GM12878 (cell line): ENCODE measurements around the gene CENPH. TPM values are rescaled to one million over a fixed set of nuclear protein-coding genes. Genes with fewer than 3 reads are reported as not detected.
"Not testable (repeated sequence)": the region's sequence is repeated elsewhere in the genome, so short reads cannot be mapped to it uniquely, and the experiment has no call there.

Experiments used
- ATAC-seq: fragments of 200-7000 bp; cut with Tn5 transposase; 3 replicates; pipeline ENCODE4 v1.9.1; 2020; ENCODE audit warnings: mild to moderate bottlenecking, moderate library complexity
- BruUV-seq: library from RNA; stranded (reverse); fragments of 400-500 nt; replicated peaks from 2 replicates; lab custom pipeline; 2021; lab: Mats Ljungman, UMichigan
- CTCF ChIA-PET: fragments of 300-600 bp; sonication (Branson Sonifier 250); formaldehyde crosslinking; extraction: SDS; loops from one replicate; lab custom pipeline; 2021; ENCODE audit warnings: inconsistent platforms; lab: Yijun Ruan, JAX
- POLR2A ChIA-PET: fragments of 350-600 bp; formaldehyde crosslinking; extraction: SDS; loops from one replicate; lab custom pipeline; 2021; ENCODE audit warnings: inconsistent platforms; lab: Charles Lee
- RAD21 ChIA-PET: fragments of 300-600 bp; sonication (Branson Sonifier 250); formaldehyde crosslinking; loops from one replicate; lab custom pipeline; 2023; ENCODE audit warnings: antibody characterized with exemption; ENCODE audit not compliant: unreplicated experiment; lab: Charles Lee
- SMC1A ChIA-PET: fragments of 300-600 bp; sonication (Branson Sonifier 250); formaldehyde crosslinking; loops from one replicate; lab custom pipeline; 2023; ENCODE audit not compliant: unreplicated experiment, uncharacterized antibody; lab: Charles Lee
- DNase-seq: peaks from one replicate; pipeline ENCODE4 v3.0.0-alpha.2; 2011; ENCODE audit warnings: low read depth, low spot score
- FAIRE-seq: peaks from 3 replicates; lab custom pipeline; 2011; peaks lifted over from hg19 to GRCh38; lab: Jason Lieb, UNC
- H2AFZ ChIP-seq: 2 replicates; pipeline ENCODE4 v1.6.0; 2011; ENCODE audit warnings: low read depth, low read length, control low read depth; ENCODE audit not compliant: control insufficient read depth
- H3K27ac ChIP-seq: 2 replicates; pipeline ENCODE4 v1.5.1; 2011; ENCODE audit warnings: control low read depth; ENCODE audit not compliant: control insufficient read depth, insufficient read depth
- H3K27me3 ChIP-seq, 2 experiments: replicated peaks in 1 of 2; 2 replicates each; pipeline versions ENCODE4 v1.6.0 to v1.6.1; 2011; ENCODE audit warnings: low read length in 1 of 2; ENCODE audit not compliant: control insufficient read depth in 2 of 2, insufficient read depth in 2 of 2
- H3K36me3 ChIP-seq, 2 experiments: 2 replicates each; pipeline ENCODE4 v1.5.1; 2011; ENCODE audit warnings: low read length in 1 of 2; ENCODE audit not compliant: control insufficient read depth in 2 of 2, insufficient read depth in 2 of 2
- H3K4me1 ChIP-seq: 2 replicates; pipeline ENCODE4 v1.6.1; 2011; ENCODE audit warnings: mild to moderate bottlenecking, low read length, moderate library complexity, mixed read lengths; ENCODE audit not compliant: control insufficient read depth, insufficient read depth
- H3K4me2 ChIP-seq: 2 replicates; pipeline ENCODE4 v1.6.0; 2011; ENCODE audit warnings: control low read depth; ENCODE audit not compliant: control insufficient read depth, insufficient read depth
- H3K4me3 ChIP-seq: fragments of 200-600 bp; sonication (generic); 2 replicates; pipeline ENCODE4 v1.5.1; 2016
- H3K79me2 ChIP-seq: 2 replicates; pipeline ENCODE4 v1.6.0; 2011; ENCODE audit warnings: low read length; ENCODE audit not compliant: control insufficient read depth, insufficient read depth
- H3K9ac ChIP-seq: 2 replicates; pipeline ENCODE4 v1.8.0; 2011; ENCODE audit warnings: low read length, control low read depth, mixed read lengths; ENCODE audit not compliant: control insufficient read depth, insufficient read depth
- H3K9me3 ChIP-seq: replicated peaks from 3 replicates; pipeline ENCODE4 v1.5.1; 2011; ENCODE audit warnings: mild to moderate bottlenecking, low read length; ENCODE audit not compliant: control insufficient read depth, insufficient read depth
- H4K20me1 ChIP-seq: 2 replicates; pipeline ENCODE4 v1.6.0; 2011; ENCODE audit not compliant: control insufficient read depth, insufficient read depth
- IRF4 ChIP-seq: IDR thresholded peaks from 2 replicates; pipeline ENCODE4 v1.6.1; 2011; ENCODE audit warnings: low read depth, low read length
- WGBS: methylation state at CpG from one replicate; pipeline ENCODE4 v1.1.6; 2016; ENCODE audit warnings: low lambda C conversion rate; ENCODE audit not compliant: insufficient replicate concordance, insufficient coverage; ENCODE audit errors: missing lambda C conversion rate; 5-methylcytosine and 5-hydroxymethylcytosine counted together
- in situ Hi-C: fragments of 300-500 bp; cut with MboI; formaldehyde crosslinking; loops from 9 replicates; pipeline ENCODE4 v1.14.3; 2018; ENCODE audit warnings: mixed read lengths
- intact Hi-C: fragments of 100-400 bp; cut with micrococcal nuclease; formaldehyde crosslinking; loops from one replicate; pipeline ENCODE4 v1.14.2; 2022; ENCODE audit not compliant: unreplicated experiment
- polyA plus RNA-seq, 11 experiments: library from polyadenylated mRNA; depleted of rRNA in 4 of 11; unstranded in 6 of 11; stranded (reverse) in 5 of 11; fragments of >200 nt; fragmentation: Nextera tagmentation in 4 of 11; fragmentation: Illumina TruSeq in 1 of 11; extraction: Ambion mirVana in 4 of 11; extraction: Trizol in 1 of 11; gene quantifications; 1 replicate in 1 of 11; 2 replicates in 10 of 11; pipeline versions ENCODE4 v1.2.1 to v1.2.3, GENCODE V29; 2011 to 2016; ENCODE audit warnings: inconsistent platforms in 2 of 11, missing spikeins in 2 of 11, low read depth in 1 of 11
- total RNA-seq, 4 experiments: library from RNA; depleted of rRNA in 3 of 4; stranded (reverse); fragments of >200 nt in 3 of 4; fragmentation: Illumina TruSeq in 1 of 4; extraction: Trizol in 1 of 4; gene quantifications; 2 replicates each; pipeline versions ENCODE4 v1.2.1 to v1.2.3, GENCODE V29; 2013 to 2021

Gene CENPH
- total and polyA plus RNA-seq, 10 of the 15 experiments (the other 5 are each of a cell fraction or from before 2014, with no cell fraction given): 7.3 to 65.6 (median 45.9) TPM

DNA sequence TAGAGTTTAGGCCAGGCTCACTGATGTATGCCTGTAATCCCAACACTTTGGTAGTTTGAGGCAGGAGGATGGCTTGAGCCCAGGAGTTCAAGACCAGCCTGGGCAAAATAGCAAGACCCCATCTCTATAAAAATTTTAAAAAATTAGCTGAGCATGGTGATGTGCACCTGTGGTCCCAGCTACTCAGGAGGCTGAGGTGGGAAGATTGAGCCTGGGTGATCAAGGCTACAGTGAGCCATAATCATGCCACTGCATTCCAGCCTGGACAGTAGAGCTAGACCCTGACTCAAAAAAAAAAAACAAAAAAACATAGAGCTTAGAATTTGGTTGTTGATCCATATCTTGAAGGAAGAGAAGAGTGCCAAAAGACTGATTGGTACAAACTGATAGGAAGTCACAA, 30.6 kb downstream of the CENPH start (continued):
- TF ChIP-seq IRF4: no peak

DNA sequence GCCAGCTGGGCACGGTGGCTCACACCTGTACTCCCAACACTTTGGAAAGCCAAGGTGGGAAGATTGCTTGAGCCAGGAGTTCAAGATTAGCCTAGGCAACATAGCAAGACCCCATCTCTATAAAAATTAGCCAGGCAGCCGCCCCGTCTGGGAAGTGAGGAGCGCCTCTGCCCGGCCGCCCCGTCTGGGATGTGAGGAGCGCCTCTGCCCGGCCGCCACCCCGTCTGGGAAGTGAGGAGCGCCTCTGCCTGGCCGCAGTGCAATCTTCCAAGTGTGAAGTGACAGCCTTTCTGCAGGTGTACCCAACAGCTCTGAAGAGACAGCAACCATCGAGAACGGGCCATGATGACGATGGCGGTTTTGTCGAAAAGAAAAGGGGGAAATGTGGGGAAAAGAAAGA, 31.0 kb downstream of the CENPH start:
- CTCF ChIA-PET: interaction anchor here (1.0 kb wide), 2 partner anchors 10 to 23 kb away, joined by 3 read pairs; no protein-coding TSS in a partner anchor
- H3K4me2 ChIP-seq, H3K27me3 ChIP-seq, H4K20me1 ChIP-seq, in situ Hi-C loops, DNase-seq, BruUV-seq, SMC1A ChIA-PET, H3K27ac ChIP-seq, H3K9me3 ChIP-seq, intact Hi-C loops, POLR2A ChIA-PET, H3K4me3 ChIP-seq, RAD21 ChIA-PET, H3K36me3 ChIP-seq, H3K4me1 ChIP-seq, H3K9ac ChIP-seq, H2AFZ ChIP-seq, FAIRE-seq, ATAC-seq: not testable (repeated sequence)
- 88% methylated on average over 18 of the region's 18 CpGs for WGBS
- H3K79me2 ChIP-seq: peaks cover 24% of the 10 kb centered on the region

GRCh38 chr5:69220833-69221232, 31.4 kb downstream of the CENPH start:
- POLR2A ChIA-PET, ATAC-seq, H3K9me3 ChIP-seq, DNase-seq, SMC1A ChIA-PET, RAD21 ChIA-PET, CTCF ChIA-PET, H3K4me2 ChIP-seq, H3K9ac ChIP-seq, in situ Hi-C loops, FAIRE-seq, H3K4me1 ChIP-seq, H2AFZ ChIP-seq, H4K20me1 ChIP-seq, H3K36me3 ChIP-seq, H3K27ac ChIP-seq, H3K27me3 ChIP-seq, intact Hi-C loops, H3K4me3 ChIP-seq, BruUV-seq: not testable (repeated sequence)
- 100% methylated on average over 5 of the region's 9 CpGs for WGBS
- peaks cover 24% of the 10 kb centered on the region for H3K79me2 ChIP-seq
